Stimulated activated CD8-positive, alpha-beta memory T cell treated with anti-CD3 and anti-CD28 coated beads, Interleukin-15, amount 100 ng/mL, for 1 hour (primary cell): ENCODE measurements around the gene SP140L.
"Not testable (repeated sequence)": the region's sequence is repeated elsewhere in the genome, so short reads cannot be mapped to it uniquely, and the experiment has no call there.

ENCODE experiments used
- DNase-seq: peaks from one replicate; pipeline ENCODE4 v3.0.0-alpha.2; 2020; ENCODE audit warnings: low read depth

The SP140L gene

DNA sequence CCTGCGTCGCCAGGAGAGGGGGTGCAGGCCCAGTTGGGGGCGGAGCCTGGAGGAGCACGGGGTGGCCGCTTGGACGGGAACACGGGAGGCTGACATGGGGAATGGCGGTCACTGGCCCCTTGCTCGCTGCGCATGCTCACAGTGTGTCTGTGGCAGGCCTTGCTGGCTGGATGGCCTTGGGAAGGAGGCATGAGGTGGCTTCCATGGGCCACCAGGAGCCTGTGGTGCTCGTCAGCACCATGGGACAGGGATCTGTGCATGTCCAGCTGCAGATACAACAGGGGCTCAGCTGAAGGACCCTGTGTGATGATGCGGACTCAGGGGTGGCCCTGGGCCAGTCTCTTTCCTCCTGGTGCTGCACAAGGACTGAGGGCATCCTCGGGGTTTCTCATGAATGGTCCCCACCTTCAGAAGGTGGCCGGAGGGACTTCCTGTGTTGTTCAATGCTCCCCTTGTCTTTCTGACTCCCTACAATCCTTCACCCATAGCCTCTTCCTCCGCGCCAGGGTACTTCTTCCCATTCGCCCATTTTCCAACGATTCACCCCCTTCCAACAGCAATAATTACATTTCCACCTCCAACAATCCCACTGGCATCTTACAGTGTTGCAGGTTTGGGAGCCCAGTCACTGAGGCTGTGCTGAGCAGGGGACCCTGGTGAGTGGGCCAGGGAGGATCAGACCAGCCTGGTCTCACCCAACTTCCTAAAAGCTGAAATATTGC, 3.4 kb upstream of the SP140L start:
- no peak for DNase-seq

DNA sequence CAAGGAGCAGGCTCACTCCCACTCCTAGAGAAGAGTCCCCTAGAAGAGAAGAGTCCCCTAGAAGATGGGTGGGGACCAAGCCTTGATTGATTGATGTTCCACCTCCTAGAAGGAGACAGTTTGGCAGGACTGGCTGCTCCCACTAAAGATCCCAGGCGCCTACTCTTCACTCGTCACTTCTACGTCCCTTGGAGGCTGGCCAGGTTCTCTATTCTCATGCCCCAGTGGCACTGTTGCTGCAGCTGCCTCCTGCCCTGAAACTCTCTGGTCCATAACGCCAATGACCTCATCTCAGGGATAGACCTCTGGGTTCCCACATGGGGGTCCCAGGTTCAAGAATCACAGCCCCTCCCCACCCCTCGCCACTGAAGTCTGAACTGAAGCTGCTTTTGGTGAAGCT, 2.5 kb upstream of the SP140L start:
- DNase-seq: no peak

DNA sequence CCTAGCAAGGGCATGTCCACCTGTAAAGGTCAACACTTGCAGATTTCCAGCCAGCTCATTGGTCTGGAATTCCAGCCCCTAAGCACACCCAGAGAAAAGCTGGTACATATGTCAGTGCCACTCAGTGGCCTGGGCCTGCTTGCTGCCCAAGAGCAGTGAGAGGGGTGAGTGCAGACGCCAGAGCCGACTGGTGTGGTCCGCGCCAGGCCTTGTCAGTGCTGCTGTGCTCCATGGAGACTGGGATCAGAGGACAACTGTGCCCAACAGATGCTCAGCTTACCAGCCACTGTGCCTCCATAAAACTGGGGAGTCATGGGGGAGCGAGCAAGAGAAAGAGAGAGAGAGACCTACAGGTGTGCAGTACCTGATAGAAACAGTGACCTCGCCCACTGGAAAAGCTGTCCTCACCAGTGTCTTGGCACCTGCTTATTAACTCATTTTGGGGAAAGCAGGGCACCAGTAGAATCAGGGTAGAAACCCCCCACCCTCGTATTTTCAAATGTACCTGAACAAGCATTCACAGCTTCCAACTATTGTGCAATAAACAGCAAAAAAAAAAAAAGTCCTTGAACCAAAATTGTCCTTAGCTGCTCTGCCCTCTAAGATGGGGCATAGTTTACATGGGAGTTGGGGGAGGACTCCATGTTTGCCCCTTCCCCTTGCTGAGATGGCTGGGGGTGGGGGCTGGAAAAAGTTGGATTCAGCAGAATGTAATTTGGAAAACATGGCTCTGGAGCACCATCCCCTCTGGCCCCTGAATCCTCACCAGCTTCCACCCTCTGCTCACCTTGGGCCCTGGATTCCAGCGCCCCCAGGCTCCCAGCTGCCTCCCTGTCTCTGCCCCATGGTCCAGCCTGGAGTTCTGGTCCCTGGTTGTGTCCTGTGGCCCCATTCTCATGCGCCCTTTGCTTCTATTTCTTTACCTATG, 1.4 kb upstream of the SP140L start:
- DNase-seq: no peak

DNA sequence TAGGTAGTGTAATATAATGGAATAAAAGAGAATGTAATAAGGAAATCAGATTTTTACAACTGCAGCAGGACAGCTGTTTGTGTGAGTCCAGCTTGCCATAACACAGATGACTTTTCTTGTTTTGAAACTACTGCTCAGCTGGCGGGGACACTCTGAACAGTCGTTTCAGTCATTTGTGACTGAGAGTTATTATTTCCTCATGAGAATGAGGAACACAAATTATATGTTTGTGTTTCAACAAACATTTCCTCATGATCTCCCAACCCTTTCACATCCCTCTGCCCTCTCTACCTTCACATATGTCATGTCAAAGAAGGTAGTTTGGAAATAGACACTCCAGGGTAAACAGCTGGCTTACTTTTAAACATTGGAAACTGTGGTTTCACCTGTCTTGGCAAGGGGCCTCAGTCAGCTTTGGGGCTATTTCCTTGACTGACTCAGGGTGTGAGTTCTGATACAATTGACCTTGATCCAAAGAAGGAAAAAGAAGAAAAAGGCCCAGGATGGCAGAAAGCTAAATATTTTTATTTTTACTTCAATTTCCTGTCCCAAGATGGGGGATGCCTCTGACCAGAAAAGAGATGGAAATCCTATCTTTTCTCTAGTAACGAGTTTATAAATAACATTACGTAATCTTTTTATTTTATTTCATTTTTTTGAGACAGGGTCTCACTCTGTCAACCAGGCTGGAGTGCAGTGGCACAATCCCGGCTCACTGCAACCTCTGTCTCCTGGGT, 593 bp downstream of the SP140L start:
- no peak for DNase-seq

DNA sequence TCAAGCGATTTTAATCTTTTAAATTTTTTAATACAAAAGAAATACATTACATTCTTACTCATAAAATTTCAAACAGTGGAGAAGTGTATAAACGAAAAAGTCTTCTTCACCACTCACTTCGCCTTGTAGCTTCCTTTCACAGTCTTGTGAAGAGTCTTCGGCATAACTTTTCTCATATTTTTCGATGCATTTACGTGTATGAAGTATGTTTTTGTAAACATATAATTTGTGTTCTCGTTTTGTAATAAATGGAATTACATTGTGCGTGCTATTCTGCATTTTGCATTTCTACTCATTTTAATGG, 1.1 kb downstream of the SP140L start:
- DNase-seq: no peak

DNA sequence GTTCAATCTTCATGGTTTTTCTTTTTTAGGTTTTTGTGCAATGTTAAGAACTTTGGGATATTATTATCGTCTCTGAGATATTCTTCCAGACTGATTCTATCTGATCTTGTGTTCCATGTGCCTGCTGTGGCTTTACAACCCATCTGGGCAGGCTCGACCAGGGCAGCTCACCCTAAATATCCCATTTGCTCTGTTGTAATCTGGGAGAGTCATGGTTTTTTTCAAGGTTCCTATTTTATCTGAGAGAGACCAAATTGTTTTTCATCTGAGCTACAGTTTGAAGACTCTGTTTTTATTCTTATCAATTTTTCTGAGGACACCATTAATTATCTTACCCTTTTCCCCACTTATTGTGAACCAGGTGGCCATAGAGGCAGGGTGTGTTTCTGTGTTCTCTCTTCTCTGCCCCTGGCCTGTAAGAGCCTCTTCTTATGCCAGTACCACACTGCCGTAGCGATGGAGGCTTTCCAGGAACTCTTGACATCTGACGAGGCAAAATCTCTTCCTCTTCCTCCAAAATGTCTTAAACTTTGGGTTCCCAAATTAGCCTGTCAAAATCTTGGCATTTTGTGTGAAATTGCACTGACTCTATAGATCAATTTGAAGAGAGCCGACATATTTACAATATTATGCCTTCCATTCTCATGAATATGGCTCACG, 3.1 kb downstream of the SP140L start:
- DNase-seq: no peak

DNA sequence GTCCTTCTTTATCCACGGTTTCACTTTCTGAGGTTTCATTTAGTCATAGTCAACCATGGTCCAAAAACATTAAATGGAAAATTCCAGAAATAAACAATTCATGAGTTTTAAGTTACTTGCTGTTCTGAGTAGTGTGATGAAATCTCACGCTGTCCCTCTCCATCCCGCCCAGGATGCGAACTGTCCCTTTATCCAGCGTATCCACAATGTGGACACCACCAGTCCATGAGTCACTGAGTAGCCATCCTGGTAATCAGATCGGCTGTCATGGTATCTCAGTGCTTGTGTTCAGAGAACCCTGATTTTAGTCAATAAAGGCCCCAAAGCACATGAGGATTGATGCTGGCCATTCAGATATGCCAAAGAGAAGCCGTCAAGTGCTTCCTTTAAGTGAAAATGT, 3.7 kb downstream of the SP140L start:
- DNase-seq: no peak

DNA sequence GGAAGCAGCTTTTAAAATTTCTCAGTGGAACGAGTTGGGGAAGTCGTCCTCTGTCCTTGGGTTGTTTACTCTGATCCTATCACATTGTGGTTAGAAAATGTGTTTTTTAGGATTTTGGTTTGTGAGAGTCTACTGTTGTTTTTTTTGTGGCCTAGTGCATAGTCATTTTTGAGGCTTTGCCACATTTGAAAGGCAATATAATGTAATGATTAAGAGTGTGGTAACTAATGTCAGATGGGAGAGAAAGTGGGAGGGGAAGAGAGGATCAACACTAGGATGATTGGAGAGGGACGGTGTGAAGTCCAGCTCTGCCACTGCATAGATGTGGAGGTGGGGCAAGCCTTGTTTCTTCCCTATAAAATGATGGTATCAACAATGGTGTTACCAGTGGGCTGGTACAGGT, 8.5 kb downstream of the SP140L start:
- DNase-seq: no peak

DNA sequence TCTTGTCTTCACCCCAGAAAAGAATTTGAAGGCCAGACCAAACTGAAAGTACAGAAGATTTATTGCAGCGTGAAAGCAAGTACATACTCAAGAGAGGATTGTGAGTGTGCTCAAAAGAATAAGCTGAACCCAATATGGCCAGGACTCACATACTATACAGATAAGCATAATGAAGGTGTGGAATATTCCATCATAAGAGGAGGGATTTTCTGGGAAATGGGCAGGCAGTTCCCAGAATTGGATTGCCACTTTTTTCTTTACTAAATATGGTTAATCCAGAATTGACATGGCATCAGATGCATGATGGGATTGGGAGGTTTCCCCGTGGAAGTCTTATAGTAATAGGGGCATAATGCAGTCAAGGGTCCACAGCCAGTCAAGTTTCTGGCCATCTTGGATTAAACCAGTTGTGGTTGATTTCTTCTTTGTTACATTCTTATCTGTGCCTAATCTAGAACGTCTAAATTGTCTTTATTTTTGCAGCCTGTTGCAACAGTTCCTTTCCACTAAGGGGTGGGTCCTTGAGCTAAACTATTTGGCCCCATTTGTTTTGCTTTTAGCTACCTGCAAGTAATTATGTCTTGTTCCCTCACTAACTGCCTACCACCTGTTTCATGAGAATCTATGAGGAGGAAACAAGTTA, 9.0 kb downstream of the SP140L start:
- DNase-seq: no peak

DNA sequence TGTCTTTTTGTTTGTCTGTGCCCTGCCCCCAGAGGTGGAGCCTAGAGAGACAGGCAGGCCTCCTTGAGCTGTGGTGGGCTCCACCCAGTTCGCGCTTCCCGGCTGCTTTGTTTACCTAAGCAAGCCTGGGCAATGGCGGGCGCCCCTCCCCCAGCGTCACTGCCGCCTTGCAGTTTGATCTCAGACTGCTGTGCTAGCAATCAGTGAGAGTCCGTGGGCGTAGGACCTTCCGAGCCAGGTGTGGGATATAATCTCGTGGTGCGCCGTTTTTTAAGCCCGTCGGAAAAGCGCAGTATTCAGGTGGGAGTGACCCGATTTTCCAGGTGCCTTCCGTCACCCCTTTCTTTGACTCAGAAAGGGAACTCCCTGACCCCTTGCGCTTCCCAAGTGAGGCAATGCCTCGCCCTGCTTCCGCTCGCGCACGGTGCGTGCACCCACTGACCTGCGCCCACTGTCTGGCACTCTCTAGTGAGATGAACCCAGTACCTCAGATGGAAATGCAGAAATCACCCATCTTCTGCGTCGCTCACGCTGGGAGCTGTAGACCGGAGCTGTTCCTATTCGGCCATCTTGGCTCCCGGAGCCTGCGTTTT, 15.0 kb downstream of the SP140L start:
- not testable (repeated sequence) for DNase-seq

DNA sequence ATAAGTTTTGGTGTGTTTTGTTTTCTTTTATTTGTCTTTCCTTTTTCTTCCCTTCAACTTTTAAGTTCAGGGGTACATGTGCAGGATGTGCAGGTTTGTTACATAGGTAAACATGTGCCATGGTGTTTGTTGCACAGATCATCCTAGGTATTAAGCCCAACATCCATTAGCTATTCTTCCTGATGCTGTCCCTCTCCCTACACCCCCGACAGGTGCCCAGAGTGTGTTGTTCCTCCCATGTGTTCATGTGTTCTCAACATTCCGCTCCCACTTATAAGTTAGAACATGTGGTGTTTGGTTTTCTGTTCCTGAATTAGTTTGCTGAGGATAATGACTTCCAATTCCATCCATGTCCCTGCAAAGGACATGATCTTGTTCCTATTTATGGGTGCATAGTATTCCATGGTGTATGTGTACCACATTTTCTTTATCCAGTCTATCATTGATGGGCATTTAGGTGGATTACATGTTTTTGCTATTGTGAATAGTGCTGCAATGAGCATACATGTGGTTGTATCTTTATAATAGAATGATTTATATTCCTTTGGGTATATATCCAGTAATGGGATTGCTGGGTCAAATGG, 16.1 kb downstream of the SP140L start:
- DNase-seq: not testable (repeated sequence)

DNA sequence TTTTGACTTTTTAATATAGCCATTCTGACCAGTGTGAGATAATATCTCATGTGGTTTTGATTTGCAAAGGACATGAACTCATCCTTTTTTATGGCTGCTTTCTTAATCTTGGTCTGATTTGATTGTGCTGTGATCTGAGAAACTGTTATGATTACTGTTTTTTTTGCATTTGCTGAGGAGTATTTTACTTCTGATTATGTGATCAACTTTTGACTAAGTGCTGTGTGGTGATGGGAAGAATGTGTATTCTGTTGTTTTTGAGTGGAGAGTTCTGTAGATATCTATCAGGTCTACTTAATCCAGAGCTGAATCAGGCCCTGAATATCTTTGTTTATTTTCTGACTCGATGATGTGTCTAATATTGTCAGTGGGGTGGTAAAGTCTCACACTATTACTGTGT, 16.8 kb downstream of the SP140L start:
- DNase-seq: no peak

DNA sequence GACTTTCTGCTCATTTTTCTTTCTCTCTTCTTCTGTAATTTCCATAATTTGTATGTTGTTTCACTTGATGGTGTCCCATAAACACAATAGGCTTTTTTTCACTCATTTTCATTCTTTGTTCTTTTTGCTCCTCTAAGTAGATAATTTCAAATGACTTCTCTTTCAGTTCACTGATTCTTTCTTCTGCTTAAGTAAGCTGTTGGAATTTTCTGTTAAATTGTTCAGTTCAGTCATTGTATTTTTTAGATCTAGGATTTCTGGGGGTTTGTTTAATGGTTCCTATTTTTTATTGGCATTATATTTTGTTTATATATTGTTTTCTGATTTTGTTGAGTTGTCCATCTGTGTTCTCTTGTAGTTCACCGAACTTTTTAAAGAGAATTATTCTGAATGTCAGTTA, 19.5 kb downstream of the SP140L start:
- no peak for DNase-seq

DNA sequence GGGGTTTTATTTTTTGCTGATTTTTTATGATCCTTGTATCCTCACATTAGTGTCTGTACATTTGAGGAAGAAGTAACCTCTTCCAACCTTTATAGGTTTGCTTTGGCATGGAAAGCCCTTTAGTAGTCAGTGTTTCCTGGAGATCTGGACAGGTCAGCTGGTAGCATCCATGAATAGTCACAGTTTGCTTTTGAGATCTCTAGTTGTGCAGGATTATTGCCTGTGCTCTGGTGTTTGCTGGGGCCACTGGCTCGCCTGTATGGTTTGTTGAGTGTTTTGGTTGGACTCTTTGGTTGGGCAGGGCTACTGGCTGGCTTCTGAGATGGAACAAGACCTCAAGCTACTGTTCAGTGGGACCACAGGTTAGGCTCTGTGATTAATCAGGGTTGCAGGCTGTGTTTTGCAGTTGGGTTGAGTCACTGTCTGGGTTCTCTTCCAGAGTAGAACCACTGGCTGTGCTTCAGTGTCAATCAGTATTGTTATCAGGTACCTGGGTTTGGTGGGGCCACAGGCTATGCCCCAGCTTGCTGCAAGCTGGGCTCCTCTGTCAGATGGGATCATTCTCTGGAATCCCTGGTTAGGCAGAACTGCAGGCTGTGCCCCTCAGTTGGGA, 20.0 kb downstream of the SP140L start:
- DNase-seq: no peak

DNA sequence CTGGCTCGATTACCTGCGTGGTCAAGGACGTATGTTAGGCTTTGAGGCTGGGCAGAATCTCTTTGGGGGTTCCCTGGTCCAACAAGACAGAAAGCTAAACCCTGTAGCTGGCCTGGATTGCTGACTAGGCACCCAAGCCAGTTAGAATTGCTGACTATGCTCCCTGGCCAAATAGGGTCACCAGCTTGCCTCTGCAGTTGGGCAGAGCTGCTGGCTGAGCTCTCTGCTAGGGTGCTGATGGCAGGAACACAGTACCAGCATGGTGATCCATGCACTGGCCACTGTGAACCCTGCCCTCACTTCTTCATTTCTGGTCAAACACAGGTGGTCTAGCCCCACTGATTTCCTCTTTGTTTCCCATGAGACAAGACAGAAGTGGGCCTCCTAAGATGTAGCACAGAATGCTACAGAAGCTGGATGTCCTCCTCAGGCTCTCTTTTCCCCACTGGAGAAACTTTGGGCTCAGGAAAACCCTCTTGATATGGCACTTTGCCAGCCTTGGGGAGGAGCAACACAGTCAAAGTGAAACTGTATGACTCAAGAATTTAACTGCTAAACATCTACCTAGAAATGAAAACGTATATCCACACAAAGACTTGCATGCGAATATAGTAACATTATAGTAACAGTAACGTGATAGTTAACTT, 20.8 kb downstream of the SP140L start:
- no peak for DNase-seq

DNA sequence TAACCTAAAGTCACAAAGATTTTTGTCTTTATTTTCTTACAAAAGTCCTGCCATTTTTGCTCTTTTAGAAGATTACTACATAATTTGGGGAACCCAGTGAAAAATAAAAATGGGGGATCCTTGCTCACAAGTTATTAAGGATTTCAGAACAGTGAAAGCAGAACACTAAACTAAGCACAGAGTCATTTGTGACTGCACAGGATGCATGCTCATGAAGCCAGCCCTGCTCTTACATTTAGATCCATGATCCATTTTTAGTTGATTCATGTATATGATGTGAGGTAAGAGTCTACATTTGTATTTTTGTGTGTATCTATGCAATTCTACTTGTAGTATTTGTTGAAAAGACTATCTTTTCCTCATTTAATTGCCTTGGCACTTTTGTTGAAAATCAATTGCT, 21.8 kb downstream of the SP140L start:
- no peak for DNase-seq

DNA sequence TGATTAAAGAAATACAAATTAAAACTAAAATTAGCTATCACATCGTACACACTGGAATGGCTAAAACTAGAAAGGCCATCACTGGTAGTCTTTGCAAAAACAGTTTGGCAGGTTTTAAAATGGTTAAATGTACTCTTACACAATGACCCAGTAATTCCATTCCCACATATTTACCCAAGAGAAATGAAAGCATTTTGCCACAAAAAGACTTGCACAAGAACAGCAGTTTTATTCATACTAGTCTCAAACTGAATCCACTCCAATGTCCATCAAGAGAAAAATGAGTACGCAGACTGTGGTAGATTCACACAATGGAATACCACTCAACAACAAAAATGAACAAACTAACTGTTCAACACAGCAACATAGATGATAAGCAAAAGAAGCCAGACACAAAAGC, 29.1 kb downstream of the SP140L start:
- no peak for DNase-seq

DNA sequence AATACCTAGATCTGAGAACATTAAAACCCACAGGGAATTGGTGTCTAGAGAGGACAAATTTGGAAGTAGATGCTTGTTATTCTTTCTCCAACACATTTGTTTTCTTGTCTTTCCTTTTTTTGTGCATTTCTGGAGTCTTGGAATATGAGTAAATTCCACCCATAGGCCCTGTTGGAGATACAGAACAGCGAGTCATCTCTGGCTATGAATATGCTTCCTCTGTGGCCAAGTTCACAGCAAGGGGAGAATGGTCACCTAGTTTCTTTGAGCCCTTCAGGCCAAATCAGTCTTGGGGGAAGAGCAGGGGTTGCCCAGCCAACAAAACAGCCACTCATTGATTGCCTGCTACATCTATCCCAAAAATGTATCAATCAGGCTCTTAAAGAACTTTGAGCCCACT, 31.3 kb downstream of the SP140L start:
- no peak for DNase-seq

DNA sequence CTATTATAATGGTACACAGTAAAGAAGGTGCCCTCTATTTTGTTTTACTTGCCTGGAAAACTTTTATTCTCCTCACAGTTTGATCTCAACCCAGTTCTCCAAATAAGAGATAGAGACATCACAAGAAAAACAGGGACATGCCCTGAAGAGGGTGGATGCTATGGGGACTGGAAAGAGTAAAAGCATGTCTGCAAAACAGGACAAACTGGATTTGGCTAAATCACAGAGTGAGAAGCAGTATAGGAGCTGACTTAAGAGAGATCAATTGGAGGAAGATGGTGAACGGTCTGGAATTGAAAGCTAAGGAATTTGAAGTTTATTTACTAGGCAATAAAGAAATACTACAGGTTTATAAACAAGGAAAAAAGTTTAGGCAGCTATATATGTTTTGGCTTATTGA, 33.0 kb downstream of the SP140L start:
- DNase-seq: no peak

DNA sequence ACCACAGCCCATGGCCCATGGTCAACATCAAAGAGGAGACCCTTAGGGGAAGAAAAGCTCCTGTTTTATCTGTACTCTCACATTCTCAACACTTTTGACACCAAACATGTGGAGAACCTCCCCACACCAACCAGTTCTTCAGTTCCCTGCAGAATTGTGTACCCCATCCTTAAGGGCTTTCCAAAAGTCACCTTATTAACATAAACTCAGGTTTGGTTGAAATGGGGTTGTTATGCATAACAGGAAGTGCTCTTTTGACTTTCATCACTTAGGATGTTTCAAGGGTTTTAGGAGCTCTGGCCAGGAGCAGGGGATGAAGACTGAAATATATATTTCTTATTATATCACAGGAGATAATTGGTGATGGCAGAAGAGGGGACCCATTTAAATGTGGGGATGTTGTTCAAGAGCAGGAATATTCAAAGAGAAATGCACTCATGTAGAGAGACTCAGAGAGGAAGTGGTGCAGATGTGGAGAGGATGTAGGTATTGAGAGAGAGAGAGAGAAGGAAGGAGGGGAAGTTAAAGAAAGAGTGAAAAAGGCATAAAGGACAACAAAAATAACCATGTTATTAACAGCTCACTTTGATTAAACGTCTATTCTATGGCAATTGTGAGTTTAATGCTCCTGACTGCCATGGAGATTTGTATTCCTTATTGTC, 35.2 kb downstream of the SP140L start:
- DNase-seq: no peak
